Endothelial cell of hepatic sinusoid (primary cell): ENCODE results near the gene EMX1.

Source experiments
- in situ Hi-C: cut with HindIII; loops from 2 replicates; pipeline ENCODE4 v1.10.0; 2017; ENCODE audit warnings: low sequenced_read_pairs

EMX1 gene

GRCh38 chr2:72954376-72955227, 37.3 kb downstream of the EMX1 start:
- in situ Hi-C loops, result no loop called here

- in situ Hi-C loops, result no loop called here
Measured at GRCh38 chr2:72955228-72956049, 38.1 kb downstream of the EMX1 start.

- in situ Hi-C loops, result no loop called here
Measured at GRCh38 chr2:72956050-72956395, 38.7 kb downstream of the EMX1 start.

- in situ Hi-C loops, result no loop called here
Measured at GRCh38 chr2:72956936-72957335, 39.6 kb downstream of the EMX1 start.

- in situ Hi-C loops, result no loop called here
Measured at GRCh38 chr2:72958542-72959385, 41.4 kb downstream of the EMX1 start.

GRCh38 chr2:72959554-72959953, 42.2 kb downstream of the EMX1 start:
- in situ Hi-C loops, result no loop called here

- in situ Hi-C loops, result no loop called here
Measured at GRCh38 chr2:72959995-72960981, 43.0 kb downstream of the EMX1 start.

- in situ Hi-C loops, result no loop called here
Measured at GRCh38 chr2:72961036-72961720, 43.9 kb downstream of the EMX1 start.

GRCh38 chr2:72961853-72962468, 44.6 kb downstream of the EMX1 start:
- in situ Hi-C loops, result no loop called here

GRCh38 chr2:72962911-72963310, 45.6 kb downstream of the EMX1 start:
- in situ Hi-C loops, result no loop called here

- in situ Hi-C loops, result no loop called here
Measured at GRCh38 chr2:72963423-72964145, 46.3 kb downstream of the EMX1 start.

- in situ Hi-C loops, result no loop called here
Measured at GRCh38 chr2:72964146-72964525, 46.8 kb downstream of the EMX1 start.

GRCh38 chr2:72965016-72965415, 47.7 kb downstream of the EMX1 start:
- in situ Hi-C loops, result no loop called here

- in situ Hi-C loops, result no loop called here
Measured at GRCh38 chr2:72965770-72966450, 48.6 kb downstream of the EMX1 start.

- in situ Hi-C loops, result no loop called here
Measured at GRCh38 chr2:72968286-72968685, 51.0 kb downstream of the EMX1 start.

- in situ Hi-C loops, result no loop called here
Measured at GRCh38 chr2:72969706-72970105, 52.4 kb downstream of the EMX1 start.

GRCh38 chr2:72971036-72971435, 53.7 kb downstream of the EMX1 start:
- in situ Hi-C loops, result no loop called here
